Bronchial epithelial cell (primary cell): Measurements from ENCODE around the gene DOCK1. TPM values are rescaled to one million over a fixed set of nuclear protein-coding genes. Genes with fewer than 3 reads are reported as not detected.
"Not testable (repeated sequence)": the region's sequence is repeated elsewhere in the genome, so short reads cannot be mapped to it uniquely, and the experiment has no call there.

Experiments
- DNase-seq: peaks from one replicate; pipeline ENCODE4 v3.0.0-alpha.2; 2010; ENCODE audit warnings: low read depth
- FAIRE-seq: peaks from 2 replicates; lab custom pipeline; 2011; peaks lifted over from hg19 to GRCh38; lab: Jason Lieb, UNC
- H3K27me3 ChIP-seq: 2 replicates; pipeline ENCODE4 v1.5.1; 2011; ENCODE audit warnings: low read length; ENCODE audit not compliant: control insufficient read depth, insufficient read depth
- H3K36me3 ChIP-seq: 2 replicates; pipeline ENCODE4 v1.5.1; 2011; ENCODE audit warnings: low read length; ENCODE audit not compliant: control insufficient read depth, insufficient read depth
- H3K4me3 ChIP-seq: 2 replicates; pipeline ENCODE4 v1.5.1; 2011; ENCODE audit warnings: mild to moderate bottlenecking, low read depth, low read length, control low read depth
- total RNA-seq: library from RNA; depleted of rRNA; stranded (reverse); fragments of >200 nt; gene quantifications from 2 replicates; pipeline ENCODE4 v1.2.1, GENCODE V29; 2014
- TF ChIP-seq, protein P1 (sequence below): IDR thresholded peaks from 2 replicates; pipeline ENCODE4 v1.5.1; 2011; ENCODE audit warnings: mild to moderate bottlenecking, moderate library complexity, low read length, control low read depth, inconsistent platforms; ENCODE audit not compliant: insufficient read depth, severe bottlenecking

Gene DOCK1
- total RNA-seq, 1 donor from 2014 or later: 173 TPM

DNA sequence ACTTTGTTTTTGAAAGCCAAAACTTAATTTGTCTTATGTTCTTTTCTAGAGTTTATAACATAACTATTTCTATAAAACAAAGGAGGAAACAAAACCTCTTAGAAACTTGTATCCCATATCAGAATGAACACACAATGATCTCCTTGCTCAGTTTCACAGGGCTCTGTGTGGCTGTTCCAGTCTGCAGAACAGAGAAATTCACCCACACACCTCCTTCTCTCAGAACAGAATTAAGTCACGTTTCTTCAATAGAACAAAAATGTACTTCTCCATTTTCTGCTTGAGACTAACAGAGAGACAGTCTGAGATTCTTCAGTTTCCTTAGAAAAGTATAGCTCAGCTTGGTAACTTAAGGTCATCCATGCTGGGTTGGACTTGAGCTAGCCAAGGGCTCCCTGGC is 15.8 kb upstream of the DOCK1 start:
- DNase-seq (no peak), FAIRE-seq (no peak)
- Histone ChIP-seq H3K4me3 (no peak overlapping the region), H3K36me3 (no peaks in the 10 kb centered on the region), H3K27me3 (no peaks in the 10 kb centered on the region)
- TF ChIP-seq, protein P1, sequence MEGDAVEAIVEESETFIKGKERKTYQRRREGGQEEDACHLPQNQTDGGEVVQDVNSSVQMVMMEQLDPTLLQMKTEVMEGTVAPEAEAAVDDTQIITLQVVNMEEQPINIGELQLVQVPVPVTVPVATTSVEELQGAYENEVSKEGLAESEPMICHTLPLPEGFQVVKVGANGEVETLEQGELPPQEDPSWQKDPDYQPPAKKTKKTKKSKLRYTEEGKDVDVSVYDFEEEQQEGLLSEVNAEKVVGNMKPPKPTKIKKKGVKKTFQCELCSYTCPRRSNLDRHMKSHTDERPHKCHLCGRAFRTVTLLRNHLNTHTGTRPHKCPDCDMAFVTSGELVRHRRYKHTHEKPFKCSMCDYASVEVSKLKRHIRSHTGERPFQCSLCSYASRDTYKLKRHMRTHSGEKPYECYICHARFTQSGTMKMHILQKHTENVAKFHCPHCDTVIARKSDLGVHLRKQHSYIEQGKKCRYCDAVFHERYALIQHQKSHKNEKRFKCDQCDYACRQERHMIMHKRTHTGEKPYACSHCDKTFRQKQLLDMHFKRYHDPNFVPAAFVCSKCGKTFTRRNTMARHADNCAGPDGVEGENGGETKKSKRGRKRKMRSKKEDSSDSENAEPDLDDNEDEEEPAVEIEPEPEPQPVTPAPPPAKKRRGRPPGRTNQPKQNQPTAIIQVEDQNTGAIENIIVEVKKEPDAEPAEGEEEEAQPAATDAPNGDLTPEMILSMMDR: no peak

DNA sequence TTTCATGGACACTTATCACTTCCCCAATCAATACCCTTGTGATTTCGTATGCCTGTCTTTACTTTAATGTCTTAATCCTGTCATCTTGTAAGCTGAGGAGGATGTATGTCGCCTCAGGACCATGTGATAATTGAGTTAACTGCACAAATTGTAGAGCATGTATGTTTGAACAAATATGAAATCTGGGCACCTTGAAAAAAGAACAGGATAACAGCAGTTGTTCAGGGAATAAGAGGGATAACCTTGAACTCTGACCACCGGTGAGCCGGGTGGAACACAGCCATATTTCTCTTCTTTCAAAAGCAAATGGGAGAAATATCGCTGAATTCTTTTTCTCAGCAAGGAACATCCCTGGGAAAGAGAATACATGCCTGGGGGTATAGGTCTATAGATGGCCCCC is 14.4 kb upstream of the DOCK1 start:
- not testable (repeated sequence) for H3K27me3 ChIP-seq, FAIRE-seq, H3K4me3 ChIP-seq, DNase-seq, H3K36me3 ChIP-seq

DNA sequence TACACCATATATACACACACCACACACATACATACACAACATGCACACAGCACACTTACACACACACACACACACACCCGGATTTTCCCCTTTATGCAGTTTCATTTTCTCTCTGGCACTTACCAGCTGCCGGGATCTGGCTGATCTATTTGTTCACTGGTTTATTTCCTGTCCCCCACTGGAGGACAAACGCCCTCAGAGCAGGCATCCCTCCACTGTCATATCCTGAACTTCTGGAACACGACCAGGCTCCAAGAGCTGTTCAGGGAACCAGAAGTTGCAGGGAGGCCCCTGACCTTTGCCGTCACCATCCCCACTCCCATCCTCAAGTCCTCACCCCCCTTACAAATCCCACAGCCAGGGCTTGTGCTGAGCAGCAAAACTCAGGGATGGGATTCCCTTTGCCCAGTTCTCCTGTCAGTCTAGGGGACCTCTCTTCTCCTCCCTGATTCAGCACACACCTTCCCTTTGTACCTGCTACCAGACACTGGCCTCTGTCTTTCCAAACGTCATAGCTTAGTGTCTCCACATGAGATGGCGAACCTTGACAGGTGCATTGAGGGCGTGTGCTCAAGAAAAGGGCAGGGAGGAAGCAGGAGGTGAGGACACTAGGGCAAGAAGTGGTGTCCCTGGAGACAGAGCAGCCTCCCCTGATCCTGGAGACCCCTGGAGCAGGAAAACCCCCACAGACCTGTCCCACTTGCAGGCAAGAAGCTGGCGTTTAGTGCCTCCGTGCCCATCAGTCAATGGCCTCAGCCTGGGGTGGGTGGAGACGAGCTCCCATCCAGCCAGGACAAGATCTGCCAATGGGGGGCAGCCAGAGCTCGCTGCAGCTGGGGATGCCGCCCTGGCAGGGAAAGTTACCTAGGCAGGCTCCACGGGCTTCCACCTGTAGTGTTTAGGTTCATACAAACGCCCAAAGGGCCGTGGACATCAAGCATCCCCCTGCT is 12.7 kb upstream of the DOCK1 start:
- Histone ChIP-seq H3K27me3 (no peaks in the 10 kb centered on the region), H3K36me3 (no peaks in the 10 kb centered on the region), H3K4me3 (no peak overlapping the region)
- TF ChIP-seq, protein P1: no peak
- FAIRE-seq (no peak), DNase-seq (no peak)

DNA sequence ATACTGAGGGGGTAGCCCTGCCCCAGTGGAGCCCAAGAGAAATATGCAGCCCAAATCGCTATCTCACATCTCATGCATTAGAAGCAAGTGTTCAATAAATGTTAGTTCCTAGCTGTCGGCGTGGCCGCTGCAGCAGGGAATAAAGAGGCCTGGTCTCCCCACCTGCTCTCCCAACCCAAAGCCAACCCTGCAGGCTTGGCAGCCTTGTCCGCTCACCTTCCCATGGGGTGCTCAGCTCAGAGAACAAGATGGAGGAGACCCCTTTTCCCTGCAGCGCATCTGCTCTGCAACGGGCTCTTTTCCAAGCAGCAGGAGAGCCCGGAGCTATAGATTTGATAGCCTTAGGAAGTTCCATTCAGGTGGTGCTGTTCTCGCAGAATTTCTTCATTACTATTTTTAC is 12.0 kb upstream of the DOCK1 start:
- TF ChIP-seq, protein P1: no peak
- FAIRE-seq (no peak), DNase-seq (no peak)
- no peak overlapping the region for H3K4me3 ChIP-seq
- H3K36me3 ChIP-seq: no peaks in the 10 kb centered on the region
- no peaks in the 10 kb centered on the region for H3K27me3 ChIP-seq

DNA sequence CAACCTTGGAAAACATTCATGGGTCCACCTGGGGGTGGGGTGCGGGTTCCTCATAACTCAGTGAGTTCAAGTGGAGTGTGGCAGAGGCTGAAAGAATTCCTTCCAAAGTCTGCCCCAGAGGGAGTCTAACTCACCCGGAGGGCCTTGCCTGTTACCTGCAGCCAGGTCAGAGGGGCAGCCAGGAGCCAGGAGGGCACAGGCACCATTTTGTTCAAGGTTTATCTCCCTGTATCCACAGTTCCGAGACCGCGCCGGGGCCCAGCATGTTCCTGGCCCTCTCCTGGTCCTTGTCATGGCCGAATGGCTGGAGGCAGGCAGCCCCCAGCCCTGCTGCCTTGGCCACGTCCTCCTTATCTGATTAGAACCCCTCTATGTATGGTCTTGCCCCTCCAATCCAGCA is 11.4 kb upstream of the DOCK1 start:
- DNase-seq (no peak), FAIRE-seq (no peak)
- Histone ChIP-seq H3K27me3 (no peaks in the 10 kb centered on the region), H3K4me3 (no peak overlapping the region), H3K36me3 (no peaks in the 10 kb centered on the region)
- TF ChIP-seq, protein P1: no peak

DNA sequence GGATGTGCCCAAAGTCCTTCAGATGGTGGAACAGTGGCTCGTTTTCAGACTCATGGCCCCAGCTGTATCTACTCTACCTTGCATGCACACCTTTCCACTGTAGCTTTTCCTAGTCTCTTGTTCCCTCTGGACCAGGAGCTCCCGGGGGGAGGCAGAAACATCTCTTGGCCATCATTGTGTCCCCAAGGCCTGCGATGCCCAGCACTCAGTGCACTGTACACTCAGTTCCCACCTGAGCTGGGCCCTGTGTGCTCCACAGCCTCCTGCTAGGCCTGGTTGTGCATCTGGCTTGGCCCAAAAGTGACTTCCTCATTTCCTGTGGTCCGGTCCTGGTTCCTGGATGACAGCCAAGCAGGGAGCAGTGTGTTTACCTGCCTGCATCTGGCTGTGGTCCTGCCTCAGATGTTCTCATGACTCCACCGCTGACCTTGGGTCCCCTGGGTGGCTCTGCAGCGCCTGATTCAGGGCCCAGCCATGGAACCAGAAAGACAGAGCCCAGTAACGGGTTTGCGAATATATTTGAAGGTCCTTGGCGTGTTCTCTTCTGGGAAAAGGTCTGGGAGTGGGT is 9.9 kb upstream of the DOCK1 start:
- H3K4me3 ChIP-seq: no peak overlapping the region
- TF ChIP-seq, protein P1: no peak
- H3K36me3 ChIP-seq: no peaks in the 10 kb centered on the region
- H3K27me3 ChIP-seq: no peaks in the 10 kb centered on the region
- DNase-seq (no peak), FAIRE-seq (no peak)
